DND-41 (cell line): Measurements from ENCODE around the gene SMIM41.

ENCODE experiments used
- ATAC-seq: fragments of 200-7000 bp; cut with Tn5 transposase; 3 replicates; pipeline ENCODE4 v1.9.1; 2021; ENCODE audit warnings: low read depth; ENCODE audit not compliant: insufficient read depth
- DNase-seq: peaks from one replicate; pipeline ENCODE4 v3.0.0-alpha.2; 2020
- H2AFZ ChIP-seq: 2 replicates; pipeline ENCODE4 v1.6.0; 2012; ENCODE audit warnings: low read depth, low read length
- H3K27ac ChIP-seq: 2 replicates; pipeline ENCODE4 v1.5.1; 2012; ENCODE audit warnings: low read length, inconsistent platforms
- H3K27me3 ChIP-seq: fragments of 200-600 bp; sonication (generic); 2 replicates; pipeline ENCODE4 v1.6.0; 2012; ENCODE audit warnings: low read length, mild to moderate bottlenecking, inconsistent platforms; ENCODE audit not compliant: insufficient read depth, poor library complexity
- H3K36me3 ChIP-seq: 2 replicates; pipeline ENCODE4 v1.5.1; 2012; ENCODE audit warnings: low read length, inconsistent platforms; ENCODE audit not compliant: insufficient read depth
- H3K4me1 ChIP-seq: 2 replicates; pipeline ENCODE4 v1.5.1; 2012; ENCODE audit warnings: mild to moderate bottlenecking, low read length; ENCODE audit not compliant: insufficient read depth
- H3K4me2 ChIP-seq: 2 replicates; pipeline ENCODE4 v1.6.0; 2012; ENCODE audit warnings: mild to moderate bottlenecking, moderate library complexity, low read length, inconsistent platforms; ENCODE audit not compliant: insufficient read depth
- H3K4me3 ChIP-seq, 2 experiments: fragments of 200-600 bp in 1 of 2; shearing (Covaris generic) in 1 of 2; 2 replicates each; pipeline ENCODE4 v1.5.1; 2012 to 2016; ENCODE audit warnings: inconsistent platforms in 2 of 2, low read length in 2 of 2, mild to moderate bottlenecking in 2 of 2, low read depth in 1 of 2, moderate library complexity in 1 of 2
- H3K79me2 ChIP-seq: 2 replicates; pipeline ENCODE4 v1.6.0; 2012; ENCODE audit warnings: low read length, inconsistent platforms; ENCODE audit not compliant: insufficient read depth
- H3K9ac ChIP-seq: 2 replicates; pipeline ENCODE4 v1.6.0; 2012; ENCODE audit warnings: low read depth, mild to moderate bottlenecking, inconsistent platforms, low read length, moderate library complexity
- H3K9me3 ChIP-seq: 2 replicates; pipeline ENCODE4 v1.5.1; 2012; ENCODE audit warnings: low read length, moderate library complexity, mild to moderate bottlenecking, inconsistent platforms; ENCODE audit not compliant: insufficient read depth, severe bottlenecking
- H4K20me1 ChIP-seq: 2 replicates; pipeline ENCODE4 v1.6.0; 2012; ENCODE audit warnings: low read length; ENCODE audit not compliant: insufficient read depth
- CTCF ChIP-seq: IDR thresholded peaks from 2 replicates; pipeline ENCODE4 v1.5.1; 2012; ENCODE audit warnings: borderline replicate concordance, low read length, moderate library complexity, mild to moderate bottlenecking; ENCODE audit not compliant: poor library complexity, severe bottlenecking; ENCODE audit errors: extremely low read depth
- EZH2 ChIP-seq: IDR thresholded peaks from 3 replicates; pipeline ENCODE4 v1.6.1; 2012; ENCODE audit warnings: borderline replicate concordance, low read depth, mild to moderate bottlenecking, moderate library complexity, low read length, inconsistent platforms; ENCODE audit not compliant: severe bottlenecking

Gene SMIM41

GRCh38 chr12:52151837-52152783 lies 72.6 kb downstream of the SMIM41 start:
- no peak overlapping the region for H3K4me3 ChIP-seq
- TF ChIP-seq CTCF = no peak
- H3K9me3 ChIP-seq = no peaks in the 10 kb centered on the region
- H3K27me3 ChIP-seq = no peaks in the 10 kb centered on the region
- no peak overlapping the region for H3K27ac ChIP-seq
- no peaks in the 10 kb centered on the region for H3K79me2 ChIP-seq
- H2AFZ ChIP-seq = no peak overlapping the region
- H3K9ac ChIP-seq = no peak overlapping the region
- ATAC-seq (no peak), DNase-seq (no peak)
- H3K4me2 ChIP-seq = no peak overlapping the region
- no peaks in the 10 kb centered on the region for H3K36me3 ChIP-seq
- no peaks in the 10 kb centered on the region for H3K4me1 ChIP-seq
- H4K20me1 ChIP-seq = peaks cover 4% of the 10 kb centered on the region; the same call in 1 of the 2 replicates

- Histone ChIP-seq H3K27ac (no peak overlapping the region), H3K9ac (no peak overlapping the region), H3K36me3 (no peaks in the 10 kb centered on the region), H3K4me1 (no peaks in the 10 kb centered on the region), H2AFZ (no peak overlapping the region), H3K27me3 (no peaks in the 10 kb centered on the region), H3K4me2 (no peak overlapping the region), H3K9me3 (no peaks in the 10 kb centered on the region), H3K4me3 (no peak overlapping the region), H4K20me1 (0 out of 2 replicates have a peak, but pooled peaks cover 4% of the 10 kb centered on the region), H3K79me2 (no peaks in the 10 kb centered on the region)
- ATAC-seq (no peak), DNase-seq (no peak)
- TF ChIP-seq CTCF (no peak), EZH2 (no peak)
These were observed 73.4 kb downstream of the SMIM41 start for GRCh38 chr12:52152905-52153317.

- no peak overlapping the region for H3K4me2 ChIP-seq
- H3K4me1 ChIP-seq = no peaks in the 10 kb centered on the region
- no peak for DNase-seq
- no peak overlapping the region for H3K27ac ChIP-seq
- no peak overlapping the region for H3K4me3 ChIP-seq
- no peaks in the 10 kb centered on the region for H3K27me3 ChIP-seq
- no peak overlapping the region for H2AFZ ChIP-seq
- H3K79me2 ChIP-seq = no peaks in the 10 kb centered on the region
- TF ChIP-seq EZH2 (no peak), CTCF (no peak)
- no peak for ATAC-seq
- H4K20me1 ChIP-seq = 0 out of 2 replicates have a peak, but pooled peaks cover 4% of the 10 kb centered on the region
- no peaks in the 10 kb centered on the region for H3K36me3 ChIP-seq
- H3K9ac ChIP-seq = no peak overlapping the region
- no peaks in the 10 kb centered on the region for H3K9me3 ChIP-seq
These were observed 75.8 kb downstream of the SMIM41 start for GRCh38 chr12:52155048-52155868.
